ENCODE measurements around the gene DNAJC24.

DNA sequence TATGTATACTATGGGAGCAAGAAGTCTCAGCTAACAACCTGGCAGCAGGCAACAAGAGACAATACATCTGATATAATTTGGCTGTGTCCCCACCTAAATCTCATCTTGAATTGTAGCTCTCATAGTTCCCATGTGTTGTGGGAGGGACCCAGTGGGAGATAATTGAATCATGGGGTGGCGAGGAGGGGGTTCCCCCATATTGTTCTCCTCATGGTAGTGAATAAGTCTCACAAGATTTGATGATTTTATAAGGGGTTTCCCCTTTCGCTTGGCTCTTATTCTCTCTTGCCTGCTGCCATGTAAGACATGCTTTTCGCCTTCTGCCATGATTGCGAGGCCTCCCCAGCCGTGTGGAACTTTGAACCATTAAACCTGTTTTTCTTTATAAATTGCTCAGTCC, 6.2 kb downstream of the DNAJC24 start:
- TF ChIP-seq SUZ12 (IDR thresholded peaks at IDR 0.05; ENCODE audit: extremely low read depth, insufficient read depth, insufficient read length) (no peak), ZNF274 (IDR thresholded peaks at IDR 0.05; ENCODE audit: low read depth, low read length) (no peak)

Measured in NT2/D1 (cell line).